Panc1 (cell line): ENCODE measurements around the gene CLCN1. TPM values are rescaled to one million over a fixed set of nuclear protein-coding genes. Genes with fewer than 3 reads are reported as not detected.

ENCODE experiments used
- ATAC-seq: fragments of 200-7000 bp; cut with Tn5 transposase; 2 replicates; pipeline ENCODE4 v1.9.1; 2020; ENCODE audit warnings: mild to moderate bottlenecking, moderate library complexity
- BruUV-seq: library from RNA; stranded (reverse); fragments of 400-500 nt; replicated peaks from 2 replicates; lab custom pipeline; 2021; lab: Mats Ljungman, UMichigan
- CTCF ChIA-PET: fragments of 300-600 bp; sonication (Branson Sonifier 250); formaldehyde crosslinking; loops from one replicate; lab custom pipeline; 2022; ENCODE audit warnings: antibody characterized with exemption; lab: Charles Lee
- POLR2A ChIA-PET: fragments of 300-600 bp; sonication (Branson Sonifier 250); formaldehyde crosslinking; loops from one replicate; lab custom pipeline; 2022; ENCODE audit warnings: antibody characterized with exemption; lab: Charles Lee
- DNase-seq: peaks from one replicate; pipeline ENCODE4 v3.0.0-alpha.2; 2010; ENCODE audit warnings: low read depth, low spot score
- H3K27ac ChIP-seq: 2 replicates; pipeline ENCODE4 v1.5.1; 2011; ENCODE audit warnings: mild to moderate bottlenecking, low read length, inconsistent platforms
- H3K27me3 ChIP-seq: fragments of 200-500 bp; sonication (Bioruptor generic); 2 replicates; pipeline ENCODE4 v1.6.0; 2014; ENCODE audit warnings: low read length, inconsistent platforms; ENCODE audit not compliant: control insufficient read depth, insufficient read depth
- H3K36me3 ChIP-seq: fragments of 200-500 bp; sonication (Bioruptor generic); 2 replicates; pipeline ENCODE4 v1.5.1; 2014; ENCODE audit warnings: inconsistent platforms, mild to moderate bottlenecking, low read length, moderate library complexity; ENCODE audit not compliant: control insufficient read depth, insufficient read depth
- H3K4me1 ChIP-seq: 2 replicates; pipeline ENCODE4 v1.5.1; 2011; ENCODE audit warnings: inconsistent platforms, mild to moderate bottlenecking, low read length, moderate library complexity; ENCODE audit not compliant: control insufficient read depth, insufficient read depth
- H3K4me3 ChIP-seq, 2 experiments: 2 replicates each; pipeline ENCODE4 v1.5.1; 2011 to 2012; ENCODE audit warnings: low read depth in 2 of 2, low read length in 2 of 2, mild to moderate bottlenecking in 2 of 2, inconsistent platforms in 1 of 2, moderate library complexity in 1 of 2
- H3K9me3 ChIP-seq: fragments of 200-500 bp; sonication (Bioruptor generic); 2 replicates; pipeline ENCODE4 v1.5.1; 2014; ENCODE audit warnings: low read depth, mild to moderate bottlenecking, inconsistent platforms, low read length, moderate library complexity; ENCODE audit not compliant: control insufficient read depth, insufficient read depth
- POLR2AphosphoS5 ChIP-seq: IDR thresholded peaks from 2 replicates; pipeline ENCODE4 v1.6.1; 2012; ENCODE audit warnings: mild to moderate bottlenecking, low read depth, low read length, moderate library complexity
- SIN3A ChIP-seq: IDR thresholded peaks from 2 replicates; pipeline ENCODE4 v1.6.1; 2012; ENCODE audit warnings: low read depth, mild to moderate bottlenecking, low read length, moderate library complexity, borderline replicate concordance; ENCODE audit not compliant: insufficient read depth
- TCF7L2 ChIP-seq: IDR thresholded peaks from 2 replicates; pipeline ENCODE4 v1.6.1; 2011; ENCODE audit warnings: mild to moderate bottlenecking, low read depth, low read length, inconsistent platforms
- in situ Hi-C: cut with HindIII; loops from 2 replicates; pipeline ENCODE4 v1.10.0; 2016; ENCODE audit warnings: low sequenced_read_pairs, low pct_unique_long_range_greater_than_20kb
- intact Hi-C: fragments of 100-400 bp; cut with micrococcal nuclease; formaldehyde crosslinking; loops from one replicate; pipeline ENCODE4 v1.10.0; 2022; ENCODE audit not compliant: unreplicated experiment
- total RNA-seq: library from RNA; stranded (reverse); gene quantifications from one replicate; pipeline ENCODE4 v1.2.1, GENCODE V29; 2021; ENCODE audit not compliant: unreplicated experiment
- TF ChIP-seq, protein P1 (sequence below), 2 experiments: IDR thresholded peaks; 2 replicates each; pipeline ENCODE4 v1.6.1; 2011 to 2012; ENCODE audit warnings: low read depth in 2 of 2, control low read depth in 1 of 2, low read length in 1 of 2, mild to moderate bottlenecking in 1 of 2, moderate library complexity in 1 of 2; ENCODE audit not compliant: insufficient read depth in 1 of 2
- TF ChIP-seq, protein P2 (sequence below): fragments of 450-650 bp; IDR thresholded peaks from 2 replicates; pipeline ENCODE4 v1.5.1; 2017; ENCODE audit warnings: mild to moderate bottlenecking

CLCN1 gene
- total RNA-seq, 1 experiment from 2014 or later: 0.15 TPM

DNA sequence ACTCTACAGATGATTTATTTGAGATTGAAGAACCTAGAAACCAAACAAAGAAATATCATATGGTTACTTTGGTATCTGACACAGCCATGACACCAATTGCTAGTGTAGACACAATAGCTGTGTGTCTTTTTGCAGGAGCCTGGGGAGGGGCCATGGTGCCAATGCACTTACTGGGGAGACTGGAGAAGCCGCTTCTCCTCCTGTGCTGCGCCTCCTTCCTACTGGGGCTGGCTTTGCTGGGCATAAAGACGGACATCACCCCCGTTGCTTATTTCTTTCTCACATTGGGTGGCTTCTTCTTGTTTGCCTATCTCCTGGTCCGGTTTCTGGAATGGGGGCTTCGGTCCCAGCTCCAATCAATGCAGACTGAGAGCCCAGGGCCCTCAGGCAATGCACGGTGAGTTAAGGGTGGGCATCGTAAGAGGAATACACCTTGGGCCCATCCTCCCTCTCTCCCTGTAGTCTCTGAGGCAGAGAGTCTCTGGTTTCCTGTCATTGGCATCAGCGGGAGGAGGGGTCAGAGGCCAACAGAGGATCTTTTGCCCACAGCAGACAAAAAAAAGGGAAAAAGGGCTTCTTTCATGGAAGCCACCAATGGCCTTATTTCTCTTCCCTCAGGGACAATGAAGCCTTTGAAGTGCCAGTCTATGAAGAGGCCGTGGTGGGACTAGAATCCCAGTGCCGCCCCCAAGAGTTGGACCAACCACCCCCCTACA is 29.9 kb upstream of the CLCN1 start:
- H3K4me3 ChIP-seq: no peak overlapping the region; a peak in 1 of 4 replicates
- TF ChIP-seq POLR2AphosphoS5: no peak
- no TSS peak for BruUV-seq
- H3K9me3 ChIP-seq: peaks cover 4% of the 10 kb centered on the region; the same call in 1 of the 2 replicates
- POLR2A ChIA-PET: interaction anchor here (0.5 to 0.6 kb wide), 2 partner anchors 503 to 649 kb away, joined by 3 to 9 read pairs; no protein-coding TSS in a partner anchor
- H3K36me3 ChIP-seq: peaks cover under 1% of the 10 kb centered on the region; the same call in 1 of the 2 replicates
- peak overlapping the region; percentile 67; the same call in 1 of the 2 replicates for H3K27ac ChIP-seq
- CTCF ChIA-PET: interaction anchor here (0.5 to 0.9 kb wide), 2 partner anchors 46 to 94 kb away, joined by 3 to 6 read pairs; no protein-coding TSS in a partner anchor
- DNase-seq: no peak
- H3K4me1 ChIP-seq: peaks cover 24% of the 10 kb centered on the region
- in situ Hi-C loops: no loop called here
- H3K27me3 ChIP-seq: no peaks in the 10 kb centered on the region
- intact Hi-C loops: no loop called here
- no peak for ATAC-seq

DNA sequence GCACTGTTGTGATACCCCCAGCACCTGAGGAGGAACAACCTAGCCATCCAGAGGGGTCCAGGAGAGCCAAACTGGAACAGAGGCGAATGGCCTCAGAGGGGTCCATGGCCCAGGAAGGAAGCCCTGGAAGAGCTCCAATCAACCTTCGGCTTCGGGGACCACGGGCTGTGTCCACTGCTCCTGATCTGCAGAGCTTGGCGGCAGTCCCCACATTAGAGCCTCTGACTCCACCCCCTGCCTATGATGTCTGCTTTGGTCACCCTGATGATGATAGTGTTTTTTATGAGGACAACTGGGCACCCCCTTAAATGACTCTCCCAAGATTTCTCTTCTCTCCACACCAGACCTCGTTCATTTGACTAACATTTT is 29.4 kb upstream of the CLCN1 start:
- Histone ChIP-seq H3K9me3 (peaks cover 4% of the 10 kb centered on the region; the same call in 1 of the 2 replicates), H3K4me1 (peaks cover 24% of the 10 kb centered on the region), H3K27me3 (no peaks in the 10 kb centered on the region), H3K36me3 (peaks cover 5% of the 10 kb centered on the region; the same call in 1 of the 2 replicates), H3K4me3 (no peak overlapping the region), H3K27ac (no peak overlapping the region)
- ChIA-PET POLR2A (interaction anchor here (0.5 to 0.6 kb wide), 2 partner anchors 503 to 650 kb away, joined by 3 to 9 read pairs; no protein-coding TSS in a partner anchor), CTCF (no interaction called here)
- no TSS peak for BruUV-seq
- DNase-seq: no peak
- intact Hi-C loops (no loop called here), in situ Hi-C loops (no loop called here)
- no peak for ATAC-seq
- TF ChIP-seq POLR2AphosphoS5: no peak
- no peak for TF ChIP-seq TCF7L2
- TF ChIP-seq, protein P1, sequence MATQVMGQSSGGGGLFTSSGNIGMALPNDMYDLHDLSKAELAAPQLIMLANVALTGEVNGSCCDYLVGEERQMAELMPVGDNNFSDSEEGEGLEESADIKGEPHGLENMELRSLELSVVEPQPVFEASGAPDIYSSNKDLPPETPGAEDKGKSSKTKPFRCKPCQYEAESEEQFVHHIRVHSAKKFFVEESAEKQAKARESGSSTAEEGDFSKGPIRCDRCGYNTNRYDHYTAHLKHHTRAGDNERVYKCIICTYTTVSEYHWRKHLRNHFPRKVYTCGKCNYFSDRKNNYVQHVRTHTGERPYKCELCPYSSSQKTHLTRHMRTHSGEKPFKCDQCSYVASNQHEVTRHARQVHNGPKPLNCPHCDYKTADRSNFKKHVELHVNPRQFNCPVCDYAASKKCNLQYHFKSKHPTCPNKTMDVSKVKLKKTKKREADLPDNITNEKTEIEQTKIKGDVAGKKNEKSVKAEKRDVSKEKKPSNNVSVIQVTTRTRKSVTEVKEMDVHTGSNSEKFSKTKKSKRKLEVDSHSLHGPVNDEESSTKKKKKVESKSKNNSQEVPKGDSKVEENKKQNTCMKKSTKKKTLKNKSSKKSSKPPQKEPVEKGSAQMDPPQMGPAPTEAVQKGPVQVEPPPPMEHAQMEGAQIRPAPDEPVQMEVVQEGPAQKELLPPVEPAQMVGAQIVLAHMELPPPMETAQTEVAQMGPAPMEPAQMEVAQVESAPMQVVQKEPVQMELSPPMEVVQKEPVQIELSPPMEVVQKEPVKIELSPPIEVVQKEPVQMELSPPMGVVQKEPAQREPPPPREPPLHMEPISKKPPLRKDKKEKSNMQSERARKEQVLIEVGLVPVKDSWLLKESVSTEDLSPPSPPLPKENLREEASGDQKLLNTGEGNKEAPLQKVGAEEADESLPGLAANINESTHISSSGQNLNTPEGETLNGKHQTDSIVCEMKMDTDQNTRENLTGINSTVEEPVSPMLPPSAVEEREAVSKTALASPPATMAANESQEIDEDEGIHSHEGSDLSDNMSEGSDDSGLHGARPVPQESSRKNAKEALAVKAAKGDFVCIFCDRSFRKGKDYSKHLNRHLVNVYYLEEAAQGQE (IDR thresholded peaks at IDR 0.05; ENCODE audit: insufficient read depth in 1 of 2, low read depth in 2 of 2, low read length in 1 of 2): no peak
- TF ChIP-seq, protein P2, sequence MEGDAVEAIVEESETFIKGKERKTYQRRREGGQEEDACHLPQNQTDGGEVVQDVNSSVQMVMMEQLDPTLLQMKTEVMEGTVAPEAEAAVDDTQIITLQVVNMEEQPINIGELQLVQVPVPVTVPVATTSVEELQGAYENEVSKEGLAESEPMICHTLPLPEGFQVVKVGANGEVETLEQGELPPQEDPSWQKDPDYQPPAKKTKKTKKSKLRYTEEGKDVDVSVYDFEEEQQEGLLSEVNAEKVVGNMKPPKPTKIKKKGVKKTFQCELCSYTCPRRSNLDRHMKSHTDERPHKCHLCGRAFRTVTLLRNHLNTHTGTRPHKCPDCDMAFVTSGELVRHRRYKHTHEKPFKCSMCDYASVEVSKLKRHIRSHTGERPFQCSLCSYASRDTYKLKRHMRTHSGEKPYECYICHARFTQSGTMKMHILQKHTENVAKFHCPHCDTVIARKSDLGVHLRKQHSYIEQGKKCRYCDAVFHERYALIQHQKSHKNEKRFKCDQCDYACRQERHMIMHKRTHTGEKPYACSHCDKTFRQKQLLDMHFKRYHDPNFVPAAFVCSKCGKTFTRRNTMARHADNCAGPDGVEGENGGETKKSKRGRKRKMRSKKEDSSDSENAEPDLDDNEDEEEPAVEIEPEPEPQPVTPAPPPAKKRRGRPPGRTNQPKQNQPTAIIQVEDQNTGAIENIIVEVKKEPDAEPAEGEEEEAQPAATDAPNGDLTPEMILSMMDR: no peak
- no peak for TF ChIP-seq SIN3A
